HG03280 (cell line): ENCODE results near the gene CHMP1A.

Experiments
- ATAC-seq: cut with Tn5 transposase; IDR thresholded peaks from one replicate; pipeline ENCODE4 v1.9.1; 2021; ENCODE audit warnings: mild to moderate bottlenecking, moderate library complexity; ENCODE audit not compliant: unreplicated experiment

CHMP1A gene

GRCh38 chr16:89629827-89630610 is 27.5 kb downstream of the CHMP1A start:
- ATAC-seq = no peak

DNA sequence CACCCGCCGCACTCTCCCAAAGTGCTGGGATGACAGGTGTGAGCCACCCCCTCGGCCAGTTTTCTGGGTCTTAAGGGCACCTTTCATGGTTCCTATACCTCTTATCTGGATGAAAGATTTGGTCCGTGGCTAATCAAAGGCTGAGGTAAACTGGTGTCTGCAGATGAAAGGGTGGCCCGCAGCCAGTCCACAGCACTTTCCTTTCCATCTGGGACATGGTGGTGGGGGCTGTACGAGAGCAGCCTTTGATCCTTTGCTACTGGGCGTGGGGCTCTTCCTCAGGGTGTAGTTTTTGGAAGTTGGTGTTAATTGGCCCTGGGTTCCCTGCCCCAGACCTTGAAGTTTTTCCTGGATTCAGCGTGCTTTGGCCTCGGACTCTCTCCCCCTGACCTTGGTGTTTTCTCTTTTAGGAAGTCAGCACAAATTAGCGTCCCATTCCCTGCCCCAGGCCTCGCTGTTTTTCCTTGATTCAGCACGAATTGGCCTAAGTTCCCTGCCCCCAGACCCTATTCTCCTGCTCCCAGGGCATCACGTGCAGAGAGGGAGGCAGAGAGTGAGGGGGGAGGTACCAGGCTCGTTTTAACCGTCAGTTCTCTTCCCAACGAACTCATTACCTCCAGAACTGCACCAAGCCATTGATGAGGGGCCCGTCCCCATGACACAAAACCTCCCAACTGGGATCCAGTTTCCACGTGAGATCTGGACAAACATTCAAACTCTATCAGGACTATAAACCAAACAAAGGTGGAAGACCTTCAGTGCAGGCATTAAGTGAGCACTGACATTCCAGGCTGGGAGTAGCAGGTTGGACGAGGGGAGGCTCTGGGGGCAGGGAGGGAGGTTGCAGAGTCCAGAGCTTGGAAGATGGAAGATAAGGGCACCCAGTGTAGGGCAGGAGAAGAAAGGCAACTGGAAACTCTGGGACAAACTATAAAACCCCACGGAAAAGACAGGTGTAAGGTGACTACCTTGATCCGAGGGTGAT is 32.4 kb downstream of the CHMP1A start:
- ATAC-seq = no peak

DNA sequence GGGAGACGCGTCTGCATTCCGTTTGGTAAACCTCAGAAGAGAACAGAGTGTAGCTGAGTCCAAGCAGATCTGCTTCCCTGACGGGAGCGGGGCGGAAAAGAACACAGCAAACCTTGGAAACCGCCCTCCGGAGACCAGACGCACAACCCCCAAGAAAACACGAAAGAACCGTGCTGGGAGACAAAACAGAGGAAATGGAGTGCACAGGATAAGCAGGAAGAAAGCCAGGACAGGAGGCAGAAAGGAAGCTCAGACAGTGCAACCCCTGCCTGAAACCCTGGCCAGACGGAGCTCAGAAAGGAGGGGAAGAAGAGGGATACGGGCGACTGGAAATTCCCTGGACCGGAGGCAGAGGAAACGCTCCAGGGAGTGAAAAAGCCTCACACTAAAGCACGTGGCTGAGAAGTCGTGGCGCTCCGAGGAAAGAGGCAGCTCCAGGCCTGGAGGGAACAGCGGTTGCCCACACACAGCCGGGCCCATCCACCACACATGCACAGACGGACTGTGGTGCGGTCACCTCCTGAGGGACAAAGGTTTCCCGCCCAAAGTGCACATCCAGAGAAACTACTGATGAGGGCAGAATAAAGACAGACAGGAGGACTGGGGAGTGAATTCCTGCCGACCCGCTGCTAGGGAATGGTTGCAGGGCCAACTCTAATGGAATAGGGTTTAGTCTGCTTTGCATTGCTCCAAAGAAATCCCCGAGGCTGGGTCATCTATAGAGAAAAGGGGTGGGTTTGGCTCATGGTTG is 33.8 kb downstream of the CHMP1A start:
- ATAC-seq = no peak

DNA sequence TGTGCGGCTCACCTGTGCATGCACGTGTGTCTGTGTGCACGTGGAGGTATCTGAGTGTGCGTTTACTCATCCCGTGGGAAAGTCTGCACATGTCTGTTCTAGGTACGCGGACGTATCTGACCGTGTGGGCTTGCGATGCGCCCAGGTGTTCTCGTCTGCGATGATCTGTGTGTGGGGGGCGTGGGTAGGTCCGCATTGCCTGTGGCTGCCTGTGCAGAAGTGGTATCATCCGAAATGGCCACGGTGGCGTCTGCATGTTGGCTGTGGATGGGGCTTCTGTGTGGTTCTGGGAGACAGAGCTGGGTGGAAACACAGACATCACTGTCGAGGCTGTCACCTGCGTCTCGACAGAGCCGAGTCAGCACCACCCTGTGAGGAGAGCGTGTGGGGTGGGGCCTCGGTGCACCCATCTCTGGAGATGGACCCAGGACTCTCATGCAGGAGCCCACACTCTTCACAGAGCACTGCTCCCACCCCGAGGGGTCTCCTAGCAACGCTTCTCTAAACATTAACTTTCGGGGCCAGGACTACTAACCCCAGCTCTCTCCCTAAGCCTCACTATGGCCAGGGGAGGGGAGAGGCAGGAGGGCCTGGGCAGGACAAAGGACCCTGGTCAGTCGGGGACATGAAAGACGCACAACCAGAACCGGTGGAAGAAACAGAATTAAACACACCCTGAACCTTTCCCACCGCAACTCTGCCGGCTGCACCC is 35.7 kb downstream of the CHMP1A start:
- ATAC-seq = no peak

DNA sequence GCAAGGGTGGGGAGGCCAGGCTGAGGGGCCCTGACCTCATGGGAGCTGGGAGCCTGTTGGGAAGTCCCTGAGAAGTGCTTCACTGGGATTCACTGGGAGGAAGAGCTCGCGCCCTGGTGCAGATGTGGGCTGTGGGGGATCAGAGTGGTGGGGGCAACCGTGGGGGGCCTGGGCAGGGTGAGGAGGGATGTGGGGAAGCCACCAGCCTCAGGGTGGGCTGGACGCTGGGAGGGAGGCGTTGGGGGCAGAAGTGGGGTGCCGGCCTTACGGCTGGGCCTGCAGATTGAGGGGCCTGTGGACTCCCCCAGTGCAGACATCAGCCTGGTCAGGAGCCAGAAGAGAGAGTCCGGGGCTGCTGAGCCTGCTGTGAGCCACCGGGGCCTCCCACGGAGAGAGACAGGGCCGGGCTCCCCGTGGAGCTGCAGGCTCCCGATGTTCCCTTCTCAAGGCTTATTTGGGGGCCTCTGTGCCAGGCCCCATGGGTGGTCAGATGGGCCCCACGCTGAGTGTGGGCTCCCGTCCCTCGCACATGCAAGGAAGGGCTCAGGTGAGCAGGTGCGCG is 36.3 kb downstream of the CHMP1A start:
- no peak for ATAC-seq

GRCh38 chr16:89620406-89620841 is 37.1 kb downstream of the CHMP1A start:
- ATAC-seq = no peak

GRCh38 chr16:89619840-89620239 is 37.7 kb downstream of the CHMP1A start:
- ATAC-seq = no peak

GRCh38 chr16:89618109-89618998 is 39.2 kb downstream of the CHMP1A start:
- no peak for ATAC-seq

DNA sequence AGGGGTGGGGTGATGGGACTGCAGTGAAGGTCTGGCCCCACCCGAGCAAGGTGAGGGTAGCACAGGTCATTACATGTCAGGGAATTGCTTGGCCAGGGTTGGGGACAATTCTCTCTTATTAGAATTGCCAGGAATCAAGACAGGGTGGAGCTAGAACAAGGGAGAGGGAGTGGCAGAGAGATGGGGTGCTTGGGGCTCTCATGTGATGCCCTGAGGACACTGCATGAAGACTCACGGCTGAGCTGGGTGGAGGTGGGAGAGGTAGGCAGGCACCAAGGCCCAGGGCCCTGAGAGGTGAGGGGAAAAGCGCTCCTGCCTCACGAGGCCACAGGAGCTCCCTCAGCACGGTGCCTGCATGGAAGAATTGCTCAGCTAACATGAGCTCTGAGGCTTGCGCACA is 40.5 kb downstream of the CHMP1A start:
- no peak for ATAC-seq

GRCh38 chr16:89616623-89617022 is 40.9 kb downstream of the CHMP1A start:
- ATAC-seq = no peak

- ATAC-seq = no peak
Measured at GRCh38 chr16:89615596-89616090, 41.9 kb downstream of the CHMP1A start.

GRCh38 chr16:89615176-89615575 is 42.3 kb downstream of the CHMP1A start:
- no peak for ATAC-seq

GRCh38 chr16:89613954-89614459 is 43.5 kb downstream of the CHMP1A start:
- no peak for ATAC-seq

GRCh38 chr16:89613231-89613953 is 44.1 kb downstream of the CHMP1A start, which contains the start of gene DPEP1:
Gene DPEP1 (plus strand): TSS chr16:89613642. CDS start chr16:89630411, 16,769 bp downstream.
- no peak for ATAC-seq

DNA sequence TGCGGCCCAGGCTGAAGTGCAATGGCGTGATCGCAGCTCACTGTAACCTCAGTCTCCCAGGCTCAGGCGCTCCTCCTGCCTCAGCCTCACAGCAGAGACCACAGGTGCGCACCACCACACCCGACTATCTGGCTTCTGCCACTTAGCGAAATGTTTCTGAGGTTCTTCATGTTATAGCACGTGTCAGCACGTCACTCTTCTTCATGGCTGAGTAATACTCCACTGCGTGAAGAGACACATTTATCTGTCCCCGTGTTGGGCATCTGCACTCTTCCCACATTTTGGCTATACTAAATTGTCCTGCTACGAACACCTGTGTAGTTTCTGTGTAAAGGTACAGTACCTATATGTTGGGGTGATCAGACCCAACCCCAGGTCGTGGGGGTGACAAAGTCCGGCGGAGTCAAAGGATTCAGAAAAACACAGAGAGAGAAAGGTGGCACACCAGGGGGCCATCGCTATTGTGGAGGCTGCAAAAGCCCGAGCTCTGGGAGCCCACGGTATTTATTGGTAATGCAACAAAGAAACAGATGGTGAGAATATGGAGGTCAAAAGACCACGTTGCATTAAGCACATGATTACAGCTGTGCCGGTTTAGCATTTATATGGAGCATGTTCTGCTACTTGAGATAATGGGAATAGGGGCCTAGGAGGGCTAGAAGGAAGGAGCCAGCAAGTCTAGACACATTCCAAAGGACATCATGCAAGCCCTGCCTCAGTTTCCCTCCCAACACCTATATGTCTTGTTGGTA is 44.9 kb downstream of the CHMP1A start:
- no peak for ATAC-seq

DNA sequence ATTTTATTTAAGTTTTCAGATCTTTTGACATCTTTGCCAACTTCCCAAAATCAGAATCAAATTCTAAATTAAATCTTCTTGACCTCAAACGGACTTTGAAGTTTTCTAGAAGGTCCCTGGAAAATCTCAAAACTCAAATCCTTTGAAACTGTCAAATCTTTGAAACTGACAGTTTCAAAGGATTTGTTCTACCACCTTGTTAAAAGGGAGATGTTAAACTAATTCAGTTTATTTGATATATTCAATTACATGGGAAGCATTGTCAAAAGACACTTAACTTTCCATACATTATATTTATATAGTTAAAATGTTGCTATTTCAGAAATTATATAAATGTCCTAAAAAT is 47.4 kb downstream of the CHMP1A start:
- no peak for ATAC-seq
